HG03045 (cell line): ENCODE measurements around the gene PTMA.
"Not testable (repeated sequence)": the region's sequence is repeated elsewhere in the genome, so short reads cannot be mapped to it uniquely, and the experiment has no call there.

ENCODE experiments used
- ATAC-seq: cut with Tn5 transposase; IDR thresholded peaks from one replicate; pipeline ENCODE4 v1.9.1; 2021; ENCODE audit warnings: mild to moderate bottlenecking, moderate library complexity; ENCODE audit not compliant: unreplicated experiment

The PTMA gene

GRCh38 chr2:231714639-231715498, 6.5 kb downstream of the PTMA start:
- ATAC-seq: no peak

DNA sequence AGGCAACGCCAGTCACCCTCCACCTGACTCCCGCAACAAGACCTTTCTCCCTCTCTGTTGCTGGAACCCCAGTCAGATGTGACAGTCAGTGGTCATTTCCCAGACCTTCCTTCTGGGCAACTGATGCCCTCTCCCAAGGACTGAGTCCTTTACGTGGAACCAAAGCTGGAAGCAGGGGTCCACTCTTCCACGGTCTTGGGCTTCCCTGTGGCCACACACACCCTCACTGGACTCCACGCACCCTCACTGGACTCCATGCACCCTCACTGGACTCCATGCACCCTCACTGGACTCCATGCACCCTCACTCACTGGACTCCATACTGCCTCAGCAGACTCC, 7.1 kb downstream of the PTMA start:
- no peak for ATAC-seq

GRCh38 chr2:231715988-231716616, 7.8 kb downstream of the PTMA start:
- no peak for ATAC-seq

DNA sequence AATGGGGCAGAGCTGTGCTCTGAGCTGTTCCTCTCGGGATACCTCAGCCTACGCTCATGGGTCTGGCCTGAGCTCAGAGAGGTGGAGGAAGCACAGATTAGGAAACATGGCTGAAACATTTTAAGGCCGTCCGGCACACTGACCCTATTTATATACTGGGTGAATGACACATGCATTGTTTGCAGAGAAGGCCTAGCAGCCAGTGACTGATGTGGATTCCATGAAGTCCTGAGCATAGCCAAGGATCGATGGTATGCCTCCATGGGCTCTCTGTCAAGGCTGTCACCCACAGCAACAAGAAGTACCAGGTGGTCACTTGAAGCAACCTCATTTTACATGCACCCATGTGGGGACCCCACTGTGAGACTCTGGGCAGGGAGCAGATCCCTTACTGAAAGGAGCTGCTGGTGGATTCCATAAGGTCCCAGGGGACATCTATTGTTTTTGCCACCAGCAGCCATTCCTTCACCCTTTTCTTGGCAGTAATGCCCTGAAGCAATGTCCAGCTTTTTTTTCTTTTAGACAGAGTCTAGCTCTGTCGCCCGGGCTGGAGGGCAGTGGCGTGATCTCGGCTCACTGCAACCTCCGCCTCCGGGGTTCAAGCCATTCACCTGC, 8.4 kb downstream of the PTMA start:
- no peak for ATAC-seq

DNA sequence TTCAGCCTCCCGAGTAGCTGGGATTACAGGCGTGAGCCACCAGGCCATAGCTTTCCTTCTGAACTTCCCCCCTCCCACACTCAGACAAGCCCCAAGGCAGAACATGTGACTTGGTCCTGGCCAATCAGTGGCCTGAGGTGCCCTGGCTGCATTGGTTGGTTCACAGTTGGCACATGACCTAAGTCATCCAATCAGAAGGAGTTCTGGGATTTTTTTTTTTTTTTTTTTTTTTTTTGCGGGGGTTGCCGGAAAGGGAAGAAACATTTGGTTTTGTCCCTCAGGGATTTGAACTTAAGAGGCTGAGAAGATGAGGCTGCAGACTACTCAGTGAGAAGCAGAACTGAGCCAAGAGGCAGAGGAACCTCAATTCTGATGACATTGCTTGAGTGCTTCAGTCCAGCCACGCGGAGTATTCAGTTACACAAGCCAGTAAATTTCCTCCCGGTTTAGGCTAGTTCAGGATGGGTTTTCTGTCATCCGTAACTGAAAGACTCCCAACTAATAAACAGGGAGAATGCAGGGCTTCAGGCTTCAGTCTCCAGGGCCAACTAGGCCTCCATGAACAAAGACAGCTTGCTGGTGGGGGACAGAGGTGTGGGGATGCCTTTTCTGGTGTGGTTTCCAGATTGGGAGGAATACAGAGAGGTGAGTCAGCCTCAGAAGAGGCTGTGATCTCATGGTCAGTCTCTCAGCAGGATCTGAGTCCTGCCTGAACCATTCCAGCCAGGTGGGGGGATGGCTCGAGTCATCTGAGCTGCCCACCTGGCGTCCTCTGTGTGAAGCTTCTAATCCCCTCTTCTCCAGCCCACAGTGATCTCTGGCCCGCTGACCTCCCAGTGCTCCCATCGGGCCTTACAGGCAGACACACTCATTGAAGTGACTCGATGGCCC, 9.2 kb downstream of the PTMA start:
- ATAC-seq: no peak

GRCh38 chr2:231718799-231719198, 10.5 kb downstream of the PTMA start:
- ATAC-seq: no peak

DNA sequence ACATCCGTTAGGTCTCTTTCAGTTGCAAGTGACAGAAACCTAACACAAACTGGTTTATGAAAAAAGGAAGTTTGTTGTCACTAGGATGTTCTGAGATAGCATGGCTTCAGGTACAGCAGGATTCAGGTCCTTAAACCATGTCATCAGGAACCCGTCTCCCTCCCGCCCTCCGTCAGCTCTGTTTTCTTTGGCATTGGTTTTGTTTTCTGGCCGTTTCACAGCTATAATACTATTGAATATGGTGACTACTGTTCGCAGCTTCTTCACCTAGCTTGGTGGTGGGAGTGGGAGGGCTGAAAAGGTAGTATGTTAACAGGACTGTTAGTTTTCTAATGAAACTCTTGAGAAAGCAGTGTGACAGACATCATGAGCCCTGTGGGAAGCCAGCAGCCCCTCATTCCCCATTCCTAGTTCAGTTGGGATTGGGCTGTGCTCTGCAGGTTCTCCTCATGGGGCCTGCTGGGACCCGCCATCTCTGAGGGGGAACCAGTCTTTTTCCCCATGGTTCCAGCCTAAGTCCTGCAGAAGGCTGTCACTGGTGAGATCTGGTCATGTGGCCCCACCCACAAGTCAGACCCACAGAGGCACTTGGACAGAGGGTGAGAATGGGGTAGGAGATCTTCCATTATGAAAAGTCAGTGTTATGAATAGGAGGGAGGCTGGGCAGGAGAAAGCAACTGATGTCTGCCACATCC, 12.1 kb downstream of the PTMA start:
- ATAC-seq: peak; percentile 7

DNA sequence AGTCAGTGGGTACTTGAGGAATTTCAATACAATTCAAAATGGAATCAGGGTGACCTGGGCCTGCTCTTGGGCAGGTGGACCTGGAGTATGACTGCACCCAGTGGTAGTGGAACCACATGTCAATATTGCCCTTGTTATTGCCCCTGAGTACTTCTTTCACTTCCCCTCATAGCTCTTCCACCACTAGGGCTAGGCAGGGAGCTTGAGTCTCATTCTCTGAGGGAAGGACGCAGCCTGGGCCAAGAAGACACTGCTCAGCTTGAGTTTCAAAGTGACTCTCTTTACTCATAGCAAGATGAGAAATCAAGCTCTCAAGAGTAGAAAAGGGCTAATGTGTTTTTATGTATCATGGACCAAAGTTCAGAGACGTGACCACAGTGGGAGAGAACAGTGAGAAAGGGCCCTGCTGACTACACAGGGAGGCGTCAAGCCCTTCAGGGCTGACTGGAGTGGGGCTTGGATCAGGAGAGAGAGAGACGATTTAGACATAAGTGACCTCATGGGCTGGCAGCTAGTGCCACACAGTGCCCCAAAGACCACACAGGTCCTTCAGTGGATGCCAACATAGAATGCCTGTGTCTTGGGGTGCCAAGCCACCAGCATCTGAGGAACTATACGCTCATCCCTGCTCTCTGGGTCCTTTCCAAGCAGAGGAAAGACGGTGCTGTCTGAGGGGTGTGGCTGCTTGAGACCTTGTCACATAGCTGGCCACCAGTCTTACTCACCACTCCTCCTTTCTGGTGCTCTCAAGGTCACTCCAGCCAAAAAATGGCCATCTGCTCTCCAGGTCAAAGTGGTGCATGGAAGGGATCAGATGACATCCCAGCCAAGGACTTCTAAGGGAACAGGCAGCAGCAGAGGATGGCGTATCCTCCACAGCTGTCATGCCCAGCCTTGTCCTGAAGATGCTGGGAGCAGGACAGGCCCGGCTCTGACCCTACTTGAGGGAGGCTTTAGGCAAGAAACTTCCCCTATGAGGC, 13.0 kb downstream of the PTMA start:
- peak; percentile 69 for ATAC-seq

GRCh38 chr2:231722721-231723307, 14.5 kb downstream of the PTMA start:
- no peak for ATAC-seq

DNA sequence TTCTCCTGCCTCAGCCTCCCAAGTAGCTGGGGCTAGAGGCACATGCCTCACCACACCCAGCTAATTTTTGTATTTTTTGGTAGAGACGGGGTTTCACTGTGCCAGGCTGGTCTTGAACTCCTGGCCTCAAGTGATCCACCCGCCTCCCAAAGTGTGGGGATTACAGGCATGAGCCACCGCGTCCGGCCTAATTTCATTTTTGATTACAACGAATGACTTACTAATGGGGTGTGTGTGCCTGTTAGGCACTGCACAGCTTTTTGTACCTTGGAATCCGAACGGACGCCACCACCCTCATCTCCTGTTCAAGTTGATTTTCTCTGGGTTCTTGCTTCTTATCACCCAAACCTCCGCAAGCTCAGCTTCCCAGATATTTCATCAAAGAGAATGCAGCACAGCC, 17.2 kb downstream of the PTMA start:
- no peak for ATAC-seq

- no peak for ATAC-seq
These were observed 18.0 kb downstream of the PTMA start for GRCh38 chr2:231726276-231726675.

DNA sequence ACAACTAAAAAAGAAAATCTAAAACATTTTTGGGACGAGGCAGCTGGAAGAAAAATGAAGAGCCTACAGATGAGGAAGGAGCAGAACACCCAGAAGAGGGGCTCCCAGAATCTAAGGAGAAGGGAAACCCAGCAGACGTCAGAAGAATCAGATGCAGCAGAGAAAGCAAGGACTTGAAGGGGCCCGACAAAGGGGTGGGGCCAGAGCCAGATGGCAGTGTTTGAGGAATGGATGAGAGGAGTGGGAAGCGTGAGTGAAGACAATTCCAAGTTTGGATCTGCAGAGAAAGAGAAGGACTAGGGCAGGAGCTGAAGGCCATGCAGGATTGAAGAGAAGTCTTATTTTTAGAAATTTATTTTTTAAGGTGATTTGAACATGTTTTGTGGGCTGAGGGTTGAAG, 19.3 kb downstream of the PTMA start:
- no peak for ATAC-seq

- no peak for ATAC-seq
These were observed 24.3 kb downstream of the PTMA start for GRCh38 chr2:231732604-231733003.

GRCh38 chr2:231737761-231738160, 29.4 kb downstream of the PTMA start:
- ATAC-seq: no peak

GRCh38 chr2:231743376-231744116, 35.2 kb downstream of the PTMA start:
- ATAC-seq: no peak

- ATAC-seq: no peak
These were observed 37.1 kb downstream of the PTMA start for GRCh38 chr2:231745303-231746038.

- ATAC-seq: not testable (repeated sequence)
These were observed 40.0 kb downstream of the PTMA start for GRCh38 chr2:231748153-231748896.
